Measurements from ENCODE around the gene ABCD2. TPM values are rescaled to one million over a fixed set of nuclear protein-coding genes. Genes with fewer than 3 reads are reported as not detected.
A peak's percentile ranks its signal among the peaks of the same experiment; 100 is the strongest.

The ABCD2 gene
- total RNA-seq, 1 donor from 2014 or later: 0.70 TPM

GRCh38 chr12:39592295-39592694 is 27.3 kb downstream of the ABCD2 start:
- DNase-seq (ENCODE audit: low read depth, low spot score): no peak
- Mint-ChIP-seq H3K4me1 (no peaks in the 10 kb centered on the region), H3K4me3 (no peak overlapping the region), H3K27ac (ENCODE audit: unreplicated experiment) (no peak overlapping the region), H3K9me3 (peaks cover 2% of the 10 kb centered on the region), H3K27me3 (ENCODE audit: low read depth) (no peaks in the 10 kb centered on the region), H3K36me3 (ENCODE audit: low read depth) (no peaks in the 10 kb centered on the region)
- no peak for TF ChIP-seq CTCF (conservative IDR thresholded peaks at IDR 0.05)

- DNase-seq (ENCODE audit: low read depth, low spot score): no peak
- no peaks in the 10 kb centered on the region for H3K27me3 Mint-ChIP-seq (ENCODE audit: low read depth)
- H3K4me1 Mint-ChIP-seq: no peaks in the 10 kb centered on the region
- H3K36me3 Mint-ChIP-seq (ENCODE audit: low read depth): peaks cover 8% of the 10 kb centered on the region
- H3K4me3 Mint-ChIP-seq: no peak overlapping the region
- H3K9me3 Mint-ChIP-seq: peaks cover 9% of the 10 kb centered on the region
- TF ChIP-seq CTCF (conservative IDR thresholded peaks at IDR 0.05): no peak
- no peak overlapping the region for H3K27ac Mint-ChIP-seq (ENCODE audit: unreplicated experiment)
These were observed 31.3 kb downstream of the ABCD2 start for GRCh38 chr12:39588348-39588747.

GRCh38 chr12:39587225-39587624 is 32.4 kb downstream of the ABCD2 start:
- H3K27me3 Mint-ChIP-seq (ENCODE audit: low read depth): no peaks in the 10 kb centered on the region
- peaks cover 9% of the 10 kb centered on the region for H3K9me3 Mint-ChIP-seq
- no peak for DNase-seq (ENCODE audit: low read depth, low spot score)
- H3K27ac Mint-ChIP-seq (ENCODE audit: unreplicated experiment): no peak overlapping the region
- no peak overlapping the region for H3K4me3 Mint-ChIP-seq
- H3K4me1 Mint-ChIP-seq: no peaks in the 10 kb centered on the region
- H3K36me3 Mint-ChIP-seq (ENCODE audit: low read depth): peaks cover 8% of the 10 kb centered on the region
- TF ChIP-seq CTCF (conservative IDR thresholded peaks at IDR 0.05): no peak

GRCh38 chr12:39586816-39587215 is 32.8 kb downstream of the ABCD2 start:
- Mint-ChIP-seq H3K27me3 (ENCODE audit: low read depth) (no peaks in the 10 kb centered on the region), H3K9me3 (peaks cover 9% of the 10 kb centered on the region), H3K36me3 (ENCODE audit: low read depth) (peaks cover 8% of the 10 kb centered on the region), H3K4me1 (peaks cover under 1% of the 10 kb centered on the region), H3K27ac (ENCODE audit: unreplicated experiment) (no peak overlapping the region), H3K4me3 (no peak overlapping the region)
- TF ChIP-seq CTCF (conservative IDR thresholded peaks at IDR 0.05): no peak
- DNase-seq (ENCODE audit: low read depth, low spot score): no peak

GRCh38 chr12:39581592-39581991 is 38.0 kb downstream of the ABCD2 start:
- peaks cover 8% of the 10 kb centered on the region for H3K4me1 Mint-ChIP-seq
- peaks cover 8% of the 10 kb centered on the region for H3K36me3 Mint-ChIP-seq (ENCODE audit: low read depth)
- DNase-seq (ENCODE audit: low read depth, low spot score): no peak
- TF ChIP-seq CTCF (conservative IDR thresholded peaks at IDR 0.05): no peak
- H3K27me3 Mint-ChIP-seq (ENCODE audit: low read depth): no peaks in the 10 kb centered on the region
- peaks cover 7% of the 10 kb centered on the region for H3K9me3 Mint-ChIP-seq
- H3K4me3 Mint-ChIP-seq: no peak overlapping the region
- H3K27ac Mint-ChIP-seq (ENCODE audit: unreplicated experiment): no peak overlapping the region

- TF ChIP-seq CTCF (conservative IDR thresholded peaks at IDR 0.05): no peak
- DNase-seq (ENCODE audit: low read depth, low spot score): no peak
- H3K4me1 Mint-ChIP-seq: peaks cover 22% of the 10 kb centered on the region
- H3K4me3 Mint-ChIP-seq: no peak overlapping the region
- H3K27me3 Mint-ChIP-seq (ENCODE audit: low read depth): no peaks in the 10 kb centered on the region
- H3K9me3 Mint-ChIP-seq: peaks cover 2% of the 10 kb centered on the region
- peak overlapping the region; percentile 94 for H3K27ac Mint-ChIP-seq (ENCODE audit: unreplicated experiment)
- H3K36me3 Mint-ChIP-seq (ENCODE audit: low read depth): no peaks in the 10 kb centered on the region
These were observed 44.1 kb downstream of the ABCD2 start for GRCh38 chr12:39575498-39575875.

Measured in neural crest cell (in vitro differentiated cells).